WERI-Rb-1 (cell line): Measurements from ENCODE around the gene RASGRF1.
"Not testable (repeated sequence)": the region's sequence is repeated elsewhere in the genome, so short reads cannot be mapped to it uniquely, and the experiment has no call there.

Experiments used
- DNase-seq: peaks from one replicate; pipeline ENCODE4 v3.0.0-alpha.2; 2020
- H3K27ac ChIP-seq: fragments of 250-450 bp; sonication (Bioruptor Pico); 2 replicates; pipeline ENCODE4 v1.5.1; 2020; ENCODE audit warnings: mild to moderate bottlenecking, moderate library complexity
- H3K27me3 ChIP-seq: fragments of 250-450 bp; sonication (Bioruptor Pico); 2 replicates; pipeline ENCODE4 v1.5.1; 2021; ENCODE audit warnings: mild to moderate bottlenecking, low read depth, moderate library complexity; ENCODE audit not compliant: insufficient read depth, severe bottlenecking
- H3K36me3 ChIP-seq: fragments of 250-450 bp; sonication (Bioruptor Pico); 2 replicates; pipeline ENCODE4 v1.5.1; 2020; ENCODE audit warnings: mild to moderate bottlenecking, moderate library complexity
- H3K4me3 ChIP-seq: 2 replicates; pipeline ENCODE4 v1.5.1; 2011; ENCODE audit warnings: low read depth, mild to moderate bottlenecking, control low read depth, low read length
- H3K9me3 ChIP-seq: fragments of 250-450 bp; sonication (Bioruptor Pico); 2 replicates; pipeline ENCODE4 v1.5.1; 2021; ENCODE audit warnings: mild to moderate bottlenecking, moderate library complexity; ENCODE audit not compliant: severe bottlenecking
- CTCF ChIP-seq: IDR thresholded peaks from 2 replicates; pipeline ENCODE4 v1.5.1; 2011; ENCODE audit warnings: low read depth, mild to moderate bottlenecking, control low read depth, inconsistent platforms, low read length

The RASGRF1 gene

GRCh38 chr15:79025201-79025600, 65.4 kb downstream of the RASGRF1 start:
- DNase-seq = peak; percentile 70
- H3K36me3 ChIP-seq = no peaks in the 10 kb centered on the region
- no peak overlapping the region for H3K4me3 ChIP-seq
- no peak overlapping the region for H3K27ac ChIP-seq
- H3K9me3 ChIP-seq = no peaks in the 10 kb centered on the region
- no peaks in the 10 kb centered on the region for H3K27me3 ChIP-seq
- peak; percentile 59 for TF ChIP-seq CTCF

GRCh38 chr15:79024493-79024892, 66.1 kb downstream of the RASGRF1 start:
- H3K27me3 ChIP-seq, DNase-seq, H3K9me3 ChIP-seq, H3K36me3 ChIP-seq, H3K27ac ChIP-seq, H3K4me3 ChIP-seq: not testable (repeated sequence)

GRCh38 chr15:79023918-79024317, 66.7 kb downstream of the RASGRF1 start:
- DNase-seq = no peak
- no peaks in the 10 kb centered on the region for H3K9me3 ChIP-seq
- H3K27me3 ChIP-seq = no peaks in the 10 kb centered on the region
- no peak for TF ChIP-seq CTCF
- H3K4me3 ChIP-seq = no peak overlapping the region
- no peak overlapping the region for H3K27ac ChIP-seq
- no peaks in the 10 kb centered on the region for H3K36me3 ChIP-seq

DNA sequence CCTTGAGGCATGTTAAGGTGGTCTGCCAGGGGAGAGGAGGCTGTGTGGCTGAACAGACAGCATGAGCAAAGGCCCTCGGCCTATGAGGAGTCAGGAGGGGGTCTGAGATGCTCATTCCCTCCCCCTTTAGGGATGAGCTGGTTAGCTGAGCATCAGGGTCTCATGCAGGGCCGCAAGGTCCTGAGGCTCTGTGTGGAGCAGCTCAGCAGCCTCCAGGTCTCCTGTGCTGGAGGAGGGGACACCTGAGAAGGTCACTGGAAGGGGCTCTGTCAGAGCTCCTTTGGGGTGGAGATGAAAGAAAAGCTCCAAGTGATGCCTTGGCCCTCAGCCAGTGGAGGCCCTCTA, 67.1 kb downstream of the RASGRF1 start:
- Histone ChIP-seq H3K36me3 (no peaks in the 10 kb centered on the region), H3K27ac (no peak overlapping the region), H3K4me3 (no peak overlapping the region), H3K9me3 (no peaks in the 10 kb centered on the region), H3K27me3 (no peaks in the 10 kb centered on the region)
- no peak for DNase-seq
- no peak for TF ChIP-seq CTCF

- no peaks in the 10 kb centered on the region for H3K36me3 ChIP-seq
- no peaks in the 10 kb centered on the region for H3K9me3 ChIP-seq
- DNase-seq = no peak
- no peak overlapping the region for H3K4me3 ChIP-seq
- no peaks in the 10 kb centered on the region for H3K27me3 ChIP-seq
- no peak for TF ChIP-seq CTCF
- H3K27ac ChIP-seq = no peak overlapping the region
Measured at GRCh38 chr15:79018960-79019359, 71.6 kb downstream of the RASGRF1 start.

GRCh38 chr15:79017953-79018352, 72.6 kb downstream of the RASGRF1 start:
- Histone ChIP-seq H3K36me3 (no peaks in the 10 kb centered on the region), H3K4me3 (no peak overlapping the region), H3K9me3 (no peaks in the 10 kb centered on the region), H3K27ac (no peak overlapping the region), H3K27me3 (no peaks in the 10 kb centered on the region)
- DNase-seq = no peak
- no peak for TF ChIP-seq CTCF
